GM19239 (cell line): ENCODE measurements around the gene SPATA46.
A peak's percentile ranks its signal among the peaks of the same experiment; 100 is the strongest.
"Not testable (repeated sequence)": the region's sequence is repeated elsewhere in the genome, so short reads cannot be mapped to it uniquely, and the experiment has no call there.

Source experiments
- DNase-seq: peaks from one replicate; pipeline ENCODE4 v3.0.0; 2011; ENCODE audit warnings: low spot score; ENCODE audit not compliant: insufficient read length
- FAIRE-seq: peaks from 2 replicates; lab custom pipeline; 2011; peaks lifted over from hg19 to GRCh38; lab: Jason Lieb, UNC

SPATA46 gene

DNA sequence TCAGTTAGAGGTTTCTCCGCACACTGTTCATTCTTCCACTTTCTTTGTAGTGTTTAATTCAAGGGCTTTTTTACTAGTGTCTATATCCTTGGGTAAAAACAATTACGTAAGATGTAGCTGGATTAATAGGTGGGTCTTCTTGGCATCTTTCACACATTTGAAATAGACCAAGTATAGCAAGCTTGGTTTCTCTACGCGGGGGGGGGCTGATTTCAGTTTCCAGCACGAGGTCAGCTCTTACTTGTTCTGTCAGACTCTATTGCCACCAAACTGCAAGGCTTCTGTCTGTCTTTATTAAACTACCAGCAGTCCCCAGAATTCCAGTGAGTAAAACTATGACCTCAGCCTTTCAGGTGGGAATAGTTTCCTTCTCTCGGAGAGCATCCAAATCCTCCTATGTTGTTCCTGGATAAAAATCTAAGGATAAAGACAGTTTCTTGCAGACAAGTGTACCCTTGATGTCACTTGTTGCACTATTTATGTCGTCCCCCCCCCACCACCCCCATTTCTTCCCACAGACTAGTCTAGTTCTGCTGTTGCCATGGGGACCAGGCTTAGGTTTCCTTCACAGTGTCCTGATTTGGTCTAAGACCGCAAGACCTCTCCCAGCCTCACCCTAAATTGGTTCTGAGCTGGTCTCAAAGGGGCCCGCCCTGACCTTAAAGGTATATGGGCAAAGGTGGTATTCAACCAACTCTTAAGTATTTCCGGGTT, 17.0 kb downstream of the SPATA46 start:
- no peak for FAIRE-seq

DNA sequence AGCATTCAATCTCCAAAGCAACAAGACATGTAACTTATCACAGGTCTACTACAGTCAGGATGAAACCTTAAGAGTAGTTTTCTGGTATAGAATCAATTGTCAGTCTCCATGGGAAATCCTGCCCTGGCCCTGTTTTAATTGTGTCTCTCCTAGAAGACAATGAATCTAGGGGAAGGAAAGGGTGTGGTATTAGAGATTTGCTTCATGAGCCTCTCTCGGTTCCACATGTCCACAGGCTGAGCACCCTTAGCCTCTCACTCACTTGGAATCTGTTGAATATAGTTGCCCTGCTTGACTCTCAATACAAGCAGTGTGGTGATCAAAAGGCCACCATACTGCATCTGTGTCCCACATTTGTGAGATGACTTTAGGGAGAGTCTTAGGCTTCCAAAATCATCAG, 17.7 kb downstream of the SPATA46 start:
- no peak for DNase-seq

More for the DNA sequence above, 17.0 kb downstream of the SPATA46 start:
- DNase-seq, result no peak

DNA sequence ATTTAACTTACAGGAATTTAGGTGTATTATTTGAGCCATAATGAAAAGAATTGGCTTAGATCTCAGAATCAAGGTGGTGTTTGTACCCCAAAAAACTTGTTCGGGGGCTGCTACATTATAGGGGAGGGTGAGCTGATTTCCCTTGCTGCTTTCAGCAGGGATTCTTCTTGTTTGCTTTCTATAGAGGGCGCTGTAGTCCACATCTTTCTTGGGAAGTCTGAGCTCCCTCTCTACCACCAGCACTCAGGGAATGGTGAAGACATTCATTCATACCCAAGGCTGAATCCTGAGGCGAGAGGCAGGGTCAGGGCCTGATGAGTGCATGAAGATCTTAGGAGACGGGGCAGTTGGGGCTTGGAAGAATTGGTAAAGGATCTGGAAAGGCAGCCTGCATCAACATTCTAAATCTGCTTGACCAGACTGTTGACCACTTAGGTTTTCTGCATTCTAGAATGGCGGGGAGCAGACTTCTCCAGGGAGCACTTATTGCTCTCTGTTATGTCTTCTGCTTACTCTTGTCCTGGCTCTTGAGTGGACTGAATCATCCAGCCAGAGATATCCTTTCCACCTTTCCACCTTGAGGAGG, 18.9 kb downstream of the SPATA46 start:
- DNase-seq (peak; percentile 26), FAIRE-seq (no peak)

More for the DNA sequence above, 17.7 kb downstream of the SPATA46 start:
- no peak for FAIRE-seq

DNA sequence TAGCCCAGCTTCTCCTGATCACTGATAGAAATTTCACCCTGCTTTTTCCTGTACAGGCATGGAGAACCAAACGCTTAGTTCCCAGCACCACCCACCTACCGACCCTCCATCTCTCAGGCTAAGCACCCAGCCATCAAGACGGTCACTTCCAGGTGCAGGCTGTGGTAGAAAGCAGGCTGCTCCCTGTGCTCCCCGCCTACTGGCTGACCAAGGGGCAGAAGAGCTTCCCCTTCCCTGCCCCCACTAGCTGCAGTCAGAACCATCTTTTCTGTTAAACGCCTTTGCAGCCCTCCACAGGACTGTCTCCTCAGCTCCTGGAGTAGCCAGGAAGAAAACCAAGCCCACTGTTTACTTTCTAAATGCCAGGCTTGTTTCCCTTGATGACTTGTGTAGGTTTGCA, 23.0 kb downstream of the SPATA46 start:
- DNase-seq (no peak), FAIRE-seq (no peak)

DNA sequence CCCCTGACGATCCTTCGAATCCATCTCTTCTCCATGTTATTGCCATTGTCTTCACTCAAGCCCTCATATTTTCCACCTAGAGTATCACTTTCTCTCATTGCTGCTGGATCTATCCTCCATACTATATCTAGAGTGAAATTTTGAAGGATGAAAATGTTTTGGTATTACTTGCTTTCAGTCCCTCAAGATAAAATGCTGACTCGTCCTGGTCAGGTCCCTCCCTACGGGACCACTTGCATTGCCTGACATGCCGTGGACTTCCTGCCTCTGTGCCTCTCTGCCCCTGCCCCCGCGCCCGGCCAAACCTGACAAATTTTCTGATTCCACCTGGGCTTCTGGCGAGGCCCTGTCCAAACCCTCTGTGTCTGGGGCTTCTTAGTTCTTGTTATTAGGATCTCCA, 23.6 kb downstream of the SPATA46 start:
- FAIRE-seq, result no peak

DNA sequence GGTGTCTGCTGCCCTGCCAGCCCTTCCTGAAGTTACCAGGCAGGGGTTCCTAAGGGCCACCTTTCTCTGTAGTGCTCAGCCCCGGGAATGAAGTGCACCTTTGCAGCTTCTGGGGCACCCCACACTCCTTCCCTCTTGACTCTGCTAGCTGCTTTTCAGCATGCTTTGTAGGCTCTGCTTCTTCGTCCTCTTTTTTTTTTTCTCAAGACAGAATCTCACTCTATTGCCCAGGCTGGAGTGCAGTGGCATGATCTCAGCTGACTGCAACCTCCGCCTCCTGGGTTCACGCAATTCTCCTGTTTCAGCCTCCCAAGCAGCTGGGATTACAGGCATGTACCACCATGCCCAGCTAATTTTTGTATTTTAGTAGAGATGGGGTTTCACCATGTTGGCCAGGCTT, 24.8 kb downstream of the SPATA46 start:
- not testable (repeated sequence) for FAIRE-seq, DNase-seq

More for the DNA sequence above, 23.6 kb downstream of the SPATA46 start:
- no peak for DNase-seq

DNA sequence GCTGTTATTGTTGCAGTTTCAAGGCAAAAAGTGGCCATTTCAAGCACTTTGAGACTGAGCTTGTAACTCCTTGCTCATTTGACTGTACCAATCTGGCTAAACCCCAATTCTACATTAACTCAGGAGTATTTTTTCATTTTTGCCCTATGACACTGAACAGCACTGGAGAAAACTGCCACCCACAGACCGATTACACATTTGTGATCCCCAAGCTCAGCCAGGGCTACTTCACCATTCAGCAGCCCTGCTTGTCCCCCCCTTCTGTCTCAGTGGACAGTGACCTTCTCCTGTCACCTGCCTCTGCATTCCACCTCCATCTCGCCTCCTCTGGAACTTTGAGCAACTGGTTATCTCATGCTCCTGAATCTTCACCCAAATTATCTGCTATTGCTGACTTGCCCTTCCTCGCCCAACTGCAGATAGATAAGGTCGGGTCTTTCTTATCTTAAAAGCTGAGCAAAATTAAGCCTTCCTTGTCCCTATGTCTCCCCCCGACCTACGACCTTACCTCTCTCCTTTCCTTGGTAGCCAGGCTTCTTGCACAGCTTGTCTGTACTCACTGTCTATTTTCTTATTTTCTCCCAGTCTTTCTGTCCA, 25.3 kb downstream of the SPATA46 start:
- no peak for FAIRE-seq
- DNase-seq, result no peak

DNA sequence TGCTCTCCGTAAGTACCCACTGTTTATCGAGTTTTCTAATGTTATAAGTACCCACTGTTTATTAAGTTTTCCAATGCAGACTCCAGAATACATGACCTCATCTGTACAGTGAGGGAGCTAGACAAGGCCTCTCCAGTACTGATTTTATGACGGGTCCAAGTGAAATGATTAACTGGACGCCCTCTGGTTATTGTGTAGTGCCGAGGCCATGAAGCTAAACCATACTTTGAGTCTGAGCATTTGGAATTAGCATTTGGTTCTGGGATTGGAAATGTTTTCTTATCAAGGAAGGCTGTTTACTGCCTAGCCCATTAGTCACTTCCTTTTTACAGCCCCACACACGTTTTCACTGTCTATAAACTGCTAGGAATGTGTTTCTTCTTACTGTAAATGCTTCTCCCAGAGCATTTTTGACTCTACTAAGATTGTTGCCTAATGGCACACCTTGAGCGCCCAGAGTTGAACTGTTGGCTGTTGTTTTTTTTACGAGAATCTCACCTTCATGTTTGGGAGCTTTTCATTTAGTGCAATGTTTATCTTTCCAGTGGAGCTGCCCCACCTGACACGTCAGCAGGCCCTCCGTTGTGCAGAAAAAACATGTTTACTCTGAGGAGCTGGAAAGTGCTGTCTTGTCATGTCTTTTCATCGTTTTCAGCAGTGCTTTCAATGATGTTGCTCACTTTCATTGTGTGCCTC, 26.9 kb downstream of the SPATA46 start:
- DNase-seq (no peak), FAIRE-seq (no peak)

DNA sequence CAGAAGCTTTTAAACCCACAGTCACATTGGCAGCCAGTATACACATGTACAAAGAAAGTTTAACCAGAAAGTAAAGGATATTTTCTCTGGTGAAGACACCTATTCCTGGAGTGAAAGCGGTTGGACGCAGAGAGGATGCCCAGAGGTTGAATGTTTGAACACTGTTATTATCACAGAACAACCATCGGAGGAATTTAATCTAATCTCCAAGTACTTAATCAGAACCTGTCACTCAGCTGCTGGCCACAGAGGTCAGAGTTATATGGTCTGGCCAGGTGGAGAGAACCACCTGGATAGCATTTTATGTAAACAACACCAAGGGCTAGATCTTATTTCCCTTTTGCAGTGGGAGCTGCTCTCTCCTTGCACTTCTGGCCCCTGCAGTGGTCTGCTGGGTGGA, 29.4 kb downstream of the SPATA46 start:
- DNase-seq (no peak), FAIRE-seq (no peak)

DNA sequence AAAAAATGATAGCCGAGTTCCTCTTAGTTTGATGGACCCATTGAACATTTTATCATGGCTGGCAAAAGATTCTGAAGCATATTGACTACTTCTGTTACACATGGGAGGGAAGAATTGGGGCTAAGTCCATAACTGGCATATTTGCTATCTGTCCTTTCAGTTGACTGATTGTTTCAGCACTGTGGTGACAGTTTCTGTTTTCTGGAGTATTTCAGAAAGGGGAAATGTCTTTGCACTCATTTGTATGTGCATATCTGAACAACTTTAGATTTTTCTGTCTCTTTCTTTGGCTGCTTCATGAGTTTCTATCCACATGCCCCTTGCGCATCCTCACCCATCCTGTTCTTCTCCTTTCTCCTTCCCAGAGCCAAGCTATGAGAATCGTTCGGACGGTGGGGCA, 33.2 kb downstream of the SPATA46 start:
- DNase-seq (no peak), FAIRE-seq (no peak)

DNA sequence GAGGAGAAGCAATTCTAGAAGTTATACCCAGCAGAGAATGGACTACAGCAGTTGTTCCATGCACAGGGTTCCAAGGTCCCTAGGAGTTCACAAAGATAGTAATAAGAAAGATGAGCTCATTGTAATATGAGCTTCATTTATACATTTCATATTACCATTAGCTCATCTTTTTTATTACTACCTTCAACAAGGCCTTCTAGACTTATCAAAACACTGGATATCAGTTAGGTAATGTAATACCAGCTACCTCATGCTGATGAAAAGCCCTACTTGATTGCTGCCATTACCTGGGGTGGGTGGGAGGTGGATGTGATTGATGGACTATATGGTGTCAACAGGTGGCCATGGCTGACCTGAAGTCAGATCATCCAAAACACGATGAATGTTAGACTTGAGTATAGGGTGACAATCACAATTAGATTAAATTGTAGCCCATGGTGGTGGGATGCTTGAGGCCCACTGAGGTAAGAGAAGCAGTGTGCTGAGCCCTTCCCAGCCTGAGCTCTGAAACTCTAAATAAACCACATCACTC, 34.1 kb downstream of the SPATA46 start:
- no peak for FAIRE-seq
- no peak for DNase-seq

DNA sequence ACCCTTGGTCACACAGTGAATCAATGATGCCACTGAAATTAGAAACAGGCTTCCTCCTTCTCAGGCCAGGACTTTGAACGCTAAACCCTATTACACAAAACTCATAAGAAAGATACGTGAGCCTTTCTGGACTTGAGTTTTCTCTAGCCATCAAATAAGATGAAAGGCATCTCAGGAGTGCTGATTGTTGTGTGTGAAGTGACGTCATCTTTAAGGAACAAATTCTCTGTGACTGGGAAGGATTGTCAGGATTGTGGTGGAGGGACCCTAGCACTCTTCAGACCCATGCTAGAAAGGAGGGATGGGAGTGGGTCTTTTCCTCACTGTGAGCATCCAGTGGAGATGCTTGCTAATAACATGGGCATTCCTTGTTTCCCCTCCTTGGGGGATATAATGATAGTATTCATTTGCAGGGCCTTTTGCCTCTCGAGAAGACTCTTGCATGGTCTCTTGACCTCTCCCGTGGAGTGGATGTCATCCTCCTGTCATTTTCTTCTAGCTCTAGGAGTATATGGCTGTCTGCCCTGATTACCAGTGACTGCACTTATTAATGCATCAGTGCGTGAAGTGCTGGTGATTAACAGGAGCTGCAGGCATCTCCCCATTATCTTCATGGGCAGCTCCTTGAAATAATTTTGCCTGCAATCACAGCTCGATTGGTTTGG, 39.9 kb downstream of the SPATA46 start:
- FAIRE-seq (no peak), DNase-seq (no peak)

DNA sequence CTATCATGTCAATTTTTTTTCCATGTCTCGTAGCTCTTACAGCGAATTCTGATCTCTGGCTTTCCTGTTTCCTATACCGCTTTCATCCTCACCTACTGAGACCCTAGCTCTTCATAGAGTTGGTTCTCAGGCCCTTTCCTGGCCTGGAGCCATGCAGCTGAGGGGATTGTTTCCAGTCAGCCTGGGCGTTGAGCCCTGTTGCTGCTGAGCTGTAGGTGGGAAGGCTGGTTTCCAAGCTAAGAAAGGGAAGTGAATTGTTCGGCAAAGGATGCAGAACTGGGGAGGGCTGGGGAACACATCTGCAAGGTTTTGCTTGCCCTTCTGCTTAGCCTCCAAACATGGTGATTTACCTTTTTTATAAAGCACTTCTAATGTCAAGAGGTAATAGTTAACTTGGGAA, 41.5 kb downstream of the SPATA46 start:
- no peak for FAIRE-seq
- no peak for DNase-seq

DNA sequence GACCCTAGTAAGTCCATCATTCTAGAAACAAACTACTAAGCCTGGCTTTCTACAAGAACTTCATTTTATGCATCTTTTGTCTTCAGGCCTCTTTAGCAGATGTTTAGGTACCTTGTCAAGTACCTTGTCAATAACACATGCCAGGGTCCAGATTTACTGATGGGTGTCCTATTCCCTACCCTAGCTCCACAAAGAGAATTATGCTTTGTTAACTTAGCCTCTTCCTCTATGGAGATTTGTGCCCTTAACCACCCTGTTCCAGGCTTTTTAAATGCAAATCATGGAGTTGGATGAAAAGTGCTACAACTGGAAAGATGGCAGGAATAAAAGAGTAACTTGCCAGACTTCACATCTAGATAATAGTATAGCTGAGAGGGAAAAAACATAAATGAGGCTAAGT, 42.7 kb downstream of the SPATA46 start:
- DNase-seq, result no peak
- FAIRE-seq, result no peak

DNA sequence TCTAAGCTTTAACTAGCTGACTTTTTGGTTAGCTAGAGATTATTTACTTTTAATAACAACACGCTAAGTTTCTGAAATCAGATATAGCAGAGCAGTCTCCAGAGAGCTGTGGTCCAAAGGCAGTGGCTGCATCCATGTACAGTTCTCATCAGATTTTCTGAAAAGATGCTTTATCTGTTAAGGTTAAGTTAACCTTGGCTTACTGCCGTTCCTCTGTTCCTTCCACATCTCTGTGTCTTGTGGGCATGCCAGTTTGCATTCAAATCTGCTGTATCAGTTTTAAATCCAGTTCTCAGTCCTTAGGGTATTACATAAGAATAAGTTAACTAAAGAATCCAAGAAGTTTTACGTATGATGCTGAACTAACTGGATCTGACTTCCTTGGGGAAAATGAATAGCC, 46.8 kb downstream of the SPATA46 start:
- DNase-seq (no peak), FAIRE-seq (no peak)

DNA sequence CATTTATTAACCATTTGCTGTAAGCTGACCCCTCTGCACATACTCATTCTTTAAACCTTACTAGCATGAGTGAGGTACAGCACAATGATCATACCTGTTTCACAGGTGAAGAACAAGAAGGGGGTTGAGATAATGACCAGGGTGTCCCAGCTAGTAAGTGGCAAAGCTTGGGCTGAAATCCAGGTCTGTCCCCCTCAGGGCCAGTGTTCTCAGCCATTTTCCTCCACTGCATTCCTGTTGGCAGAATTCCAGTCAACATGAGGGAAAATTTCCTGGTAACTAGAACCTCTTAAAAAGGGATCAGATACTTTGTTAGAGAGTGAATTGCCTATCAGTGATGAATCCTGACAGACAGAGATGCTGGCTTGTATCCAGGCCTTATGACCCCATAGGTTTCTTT, 48.1 kb downstream of the SPATA46 start:
- DNase-seq, result no peak

DNA sequence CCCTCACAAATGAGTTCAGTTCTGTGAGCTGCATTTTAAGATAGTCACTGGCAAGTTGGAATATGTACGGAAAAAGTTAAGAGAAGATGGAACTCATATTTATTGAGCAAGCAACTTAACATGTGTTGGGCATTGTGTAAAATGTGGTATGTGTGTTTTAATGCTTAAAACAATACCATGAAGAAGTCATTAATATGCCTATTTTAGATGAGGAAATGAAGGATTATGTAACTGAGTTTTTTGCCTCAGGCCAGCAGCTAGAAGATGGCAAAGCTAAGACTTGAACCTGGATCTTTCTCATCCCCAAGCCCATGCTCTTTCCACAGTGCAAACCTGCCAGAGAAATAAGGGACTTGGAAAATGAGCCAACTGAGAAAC, 48.9 kb downstream of the SPATA46 start:
- DNase-seq (no peak), FAIRE-seq (no peak)

More for the DNA sequence above, 48.1 kb downstream of the SPATA46 start:
- no peak for FAIRE-seq

DNA sequence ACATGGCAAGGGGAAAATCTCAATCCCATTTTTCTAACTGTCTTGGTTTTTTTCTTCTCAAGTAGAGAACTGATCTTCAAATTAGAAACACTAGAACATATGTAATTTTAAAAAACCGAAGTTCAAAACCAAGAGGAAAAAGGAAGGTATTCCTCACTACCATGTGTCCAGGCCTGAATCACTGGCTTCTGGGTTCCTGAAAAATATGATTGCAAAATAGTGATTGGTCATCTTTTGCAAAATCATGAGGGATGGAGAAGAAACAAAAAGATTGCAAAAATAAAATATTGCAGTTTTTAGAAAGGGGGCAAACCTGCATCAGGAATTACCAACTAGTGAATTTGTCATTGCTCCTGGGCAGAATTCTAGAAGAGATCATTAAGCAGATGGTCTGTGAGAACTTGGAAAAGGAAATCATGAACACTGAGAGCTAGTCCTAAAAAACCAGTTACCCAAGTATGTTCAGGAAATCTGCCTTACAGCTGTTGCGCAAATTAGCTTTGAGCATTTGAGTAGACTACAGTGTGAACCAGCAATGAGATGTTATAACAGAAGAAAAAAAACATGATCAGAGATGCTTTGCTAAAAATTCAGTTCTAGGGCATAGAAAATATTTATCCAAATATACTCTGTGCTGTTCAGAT, 49.4 kb downstream of the SPATA46 start:
- FAIRE-seq (no peak), DNase-seq (no peak)

DNA sequence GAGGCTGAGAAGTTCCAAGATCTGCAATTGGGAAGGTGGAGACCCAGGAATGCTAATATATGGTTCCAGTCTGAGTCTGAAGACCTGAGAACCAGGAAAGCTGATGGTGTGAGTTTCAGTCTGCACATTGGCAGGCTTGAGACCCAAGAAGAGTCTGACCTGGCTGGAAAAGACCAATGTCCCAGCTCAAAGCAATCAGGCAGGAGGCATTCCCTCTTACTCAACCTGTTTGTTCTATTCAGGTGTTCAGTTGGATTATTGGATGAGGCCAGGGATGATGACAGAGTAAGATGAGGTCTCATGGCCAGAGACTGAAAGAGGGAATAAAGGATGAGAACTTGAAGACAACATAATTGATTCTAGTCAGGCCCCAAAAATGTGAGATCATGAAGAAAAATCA, 50.1 kb downstream of the SPATA46 start:
- no peak for FAIRE-seq
- no peak for DNase-seq

DNA sequence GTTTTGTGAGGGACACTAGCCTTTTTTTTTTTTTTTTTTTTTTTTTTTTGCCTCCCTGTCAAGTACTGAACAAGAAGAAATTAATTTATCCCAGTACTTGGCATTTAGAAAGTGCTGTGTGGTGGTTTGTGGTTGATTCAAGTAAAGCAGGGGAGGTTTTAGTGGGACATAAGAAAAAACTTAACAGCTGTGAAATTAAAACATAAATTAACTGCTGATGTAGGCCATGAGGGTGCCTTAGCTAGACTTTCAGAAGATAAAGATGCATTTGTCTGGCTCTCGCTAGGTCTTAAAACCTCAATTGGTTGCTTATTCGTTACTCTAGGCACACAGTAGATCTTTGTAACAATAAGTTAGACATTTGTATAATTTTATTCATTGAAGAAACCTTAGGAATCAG, 52.3 kb downstream of the SPATA46 start:
- FAIRE-seq, result no peak
- DNase-seq, result no peak
